Body of pancreas (tissue), 4 donors: ENCODE results near the gene M1AP.

Source experiments
- POLR2A ChIP-seq, 3 donors: fragments of 450-650 bp; IDR thresholded peaks; one replicate each; pipeline ENCODE4 v1.6.1; 2016; ENCODE audit warnings: antibody characterized with exemption in 3 of 3, mild to moderate bottlenecking in 2 of 3
- TF ChIP-seq, protein P1 (sequence below), 7 experiments: fragments of 450-650 bp in 4 of 7; fragments of 200-600 bp in 3 of 7; sonication (generic) in 3 of 7; IDR thresholded peaks; one replicate each; pipeline ENCODE4 v1.5.1; 2016 to 2019; ENCODE audit warnings: antibody characterized with exemption in 7 of 7

DNA sequence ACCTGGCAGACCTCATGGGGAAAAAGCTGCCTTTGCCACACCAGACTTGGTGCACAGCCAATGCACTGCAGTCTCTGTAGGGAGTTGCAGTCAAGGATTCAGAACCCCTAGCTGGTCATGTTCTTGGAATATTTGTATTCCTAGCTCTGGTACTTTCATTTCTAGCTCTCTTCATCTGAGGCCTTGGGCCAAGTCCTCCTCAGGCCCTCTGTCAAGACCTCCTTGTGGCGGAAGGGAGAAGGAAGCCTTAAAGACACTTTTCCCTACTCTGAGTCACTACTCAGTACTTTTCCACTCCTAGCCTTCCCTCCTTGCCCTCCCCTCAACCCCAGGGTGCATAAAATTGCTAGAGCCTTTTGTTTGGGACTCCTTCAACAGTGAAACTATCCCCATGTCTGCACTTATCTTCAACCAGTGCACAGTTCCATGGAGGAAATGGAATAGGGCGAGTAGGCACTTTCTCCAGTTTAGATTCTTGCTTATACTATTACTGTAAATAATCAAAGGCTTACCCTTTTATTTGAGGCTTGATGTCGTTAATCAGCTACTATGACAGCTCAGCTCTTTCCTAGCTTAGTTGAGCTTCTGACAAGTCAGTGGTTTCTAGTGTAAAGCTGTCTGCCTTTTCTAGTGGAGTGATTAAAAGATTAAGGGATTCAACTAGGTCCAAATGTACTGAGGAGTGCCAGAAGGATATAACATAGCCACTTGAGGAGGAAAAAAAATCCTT lies 15.8 kb downstream of the M1AP start:
- TF ChIP-seq, protein P1, sequence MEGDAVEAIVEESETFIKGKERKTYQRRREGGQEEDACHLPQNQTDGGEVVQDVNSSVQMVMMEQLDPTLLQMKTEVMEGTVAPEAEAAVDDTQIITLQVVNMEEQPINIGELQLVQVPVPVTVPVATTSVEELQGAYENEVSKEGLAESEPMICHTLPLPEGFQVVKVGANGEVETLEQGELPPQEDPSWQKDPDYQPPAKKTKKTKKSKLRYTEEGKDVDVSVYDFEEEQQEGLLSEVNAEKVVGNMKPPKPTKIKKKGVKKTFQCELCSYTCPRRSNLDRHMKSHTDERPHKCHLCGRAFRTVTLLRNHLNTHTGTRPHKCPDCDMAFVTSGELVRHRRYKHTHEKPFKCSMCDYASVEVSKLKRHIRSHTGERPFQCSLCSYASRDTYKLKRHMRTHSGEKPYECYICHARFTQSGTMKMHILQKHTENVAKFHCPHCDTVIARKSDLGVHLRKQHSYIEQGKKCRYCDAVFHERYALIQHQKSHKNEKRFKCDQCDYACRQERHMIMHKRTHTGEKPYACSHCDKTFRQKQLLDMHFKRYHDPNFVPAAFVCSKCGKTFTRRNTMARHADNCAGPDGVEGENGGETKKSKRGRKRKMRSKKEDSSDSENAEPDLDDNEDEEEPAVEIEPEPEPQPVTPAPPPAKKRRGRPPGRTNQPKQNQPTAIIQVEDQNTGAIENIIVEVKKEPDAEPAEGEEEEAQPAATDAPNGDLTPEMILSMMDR (IDR thresholded peaks at IDR 0.05) = no peak
- no peak for TF ChIP-seq POLR2A (IDR thresholded peaks at IDR 0.05)
